Duodenal mucosa (tissue), 2 donors: ENCODE results near the gene SERPINA3.
"Not testable (repeated sequence)": the region's sequence is repeated elsewhere in the genome, so short reads cannot be mapped to it uniquely, and the experiment has no call there.

Experiments
- H3K27ac ChIP-seq: one replicate; pipeline ENCODE4 v1.7.0; 2013; ENCODE audit warnings: low read depth, low read length
- H3K27me3 ChIP-seq, 2 donors: one replicate each; pipeline ENCODE4 v1.7.0; 2013; ENCODE audit warnings: low read length in 2 of 2, control low read depth in 1 of 2; ENCODE audit not compliant: insufficient read depth in 2 of 2, control insufficient read depth in 1 of 2
- H3K36me3 ChIP-seq, 2 donors: one replicate each; pipeline ENCODE4 v1.7.0; 2013; ENCODE audit warnings: low read length in 2 of 2, control low read depth in 1 of 2; ENCODE audit not compliant: insufficient read depth in 2 of 2, control insufficient read depth in 1 of 2
- H3K4me1 ChIP-seq, 2 donors: one replicate each; pipeline ENCODE4 v1.7.0; 2013; ENCODE audit warnings: low read length in 2 of 2, control low read depth in 1 of 2; ENCODE audit not compliant: insufficient read depth in 2 of 2, control insufficient read depth in 1 of 2
- H3K4me3 ChIP-seq, 2 donors: one replicate each; pipeline ENCODE4 v1.7.0; 2013; ENCODE audit warnings: low read length in 2 of 2, low read depth in 1 of 2
- H3K9ac ChIP-seq, 2 donors: one replicate each; pipeline ENCODE4 v1.7.0; 2013; ENCODE audit warnings: low read length in 2 of 2, low read depth in 1 of 2
- H3K9me3 ChIP-seq, 2 donors: one replicate each; pipeline ENCODE4 v1.7.0; 2013; ENCODE audit warnings: low read length in 2 of 2, control low read depth in 1 of 2; ENCODE audit not compliant: control insufficient read depth in 1 of 2

Gene SERPINA3

GRCh38 chr14:94573475-94574277 lies 38.5 kb upstream of the SERPINA3 start:
- Histone ChIP-seq H3K9me3 (no peaks in the 10 kb centered on the region), H3K4me1 (peaks cover 0 to 5% of the 10 kb centered on the region in 2 donors), H3K27ac (no peak overlapping the region), H3K36me3 (no peaks in the 10 kb centered on the region), H3K4me3 (no peak overlapping the region), H3K27me3 (no peaks in the 10 kb centered on the region), H3K9ac (no peak overlapping the region)

- Histone ChIP-seq H3K9ac (no peak overlapping the region), H3K36me3 (no peaks in the 10 kb centered on the region), H3K27ac (no peak overlapping the region), H3K4me1 (peaks cover 0 to 5% of the 10 kb centered on the region in 2 donors), H3K27me3 (no peaks in the 10 kb centered on the region), H3K4me3 (no peak overlapping the region), H3K9me3 (no peaks in the 10 kb centered on the region)
Measured at GRCh38 chr14:94574336-94574735, 37.9 kb upstream of the SERPINA3 start.

- H3K27ac ChIP-seq: no peak overlapping the region
- no peaks in the 10 kb centered on the region for H3K27me3 ChIP-seq
Measured at GRCh38 chr14:94575730-94576585, 36.2 kb upstream of the SERPINA3 start.

GRCh38 chr14:94577472-94577871 lies 34.7 kb upstream of the SERPINA3 start:
- H3K27me3 ChIP-seq, H3K4me3 ChIP-seq, H3K9ac ChIP-seq, H3K27ac ChIP-seq, H3K9me3 ChIP-seq, H3K4me1 ChIP-seq, H3K36me3 ChIP-seq: not testable (repeated sequence)

More at GRCh38 chr14:94575730-94576585, 36.2 kb upstream of the SERPINA3 start:
- Histone ChIP-seq H3K9ac (no peak overlapping the region), H3K4me3 (no peak overlapping the region), H3K9me3 (no peaks in the 10 kb centered on the region), H3K36me3 (no peaks in the 10 kb centered on the region), H3K4me1 (peaks cover 0 to 5% of the 10 kb centered on the region in 2 donors)

- no peak overlapping the region for H3K4me3 ChIP-seq
- H3K27me3 ChIP-seq: no peaks in the 10 kb centered on the region
- no peaks in the 10 kb centered on the region for H3K9me3 ChIP-seq
- no peak overlapping the region for H3K27ac ChIP-seq
- H3K4me1 ChIP-seq: no peaks in the 10 kb centered on the region
- H3K9ac ChIP-seq: no peak overlapping the region
- H3K36me3 ChIP-seq: no peaks in the 10 kb centered on the region
Measured at GRCh38 chr14:94578712-94579111, 33.5 kb upstream of the SERPINA3 start.

- no peaks in the 10 kb centered on the region for H3K36me3 ChIP-seq
- H3K27me3 ChIP-seq: no peaks in the 10 kb centered on the region
- H3K4me1 ChIP-seq: no peaks in the 10 kb centered on the region
- no peak within 1 kb of the TSS for H3K9ac ChIP-seq
- no peak within 1 kb of the TSS for H3K27ac ChIP-seq
- no peak within 1 kb of the TSS for H3K4me3 ChIP-seq
- no peaks in the 10 kb centered on the region for H3K9me3 ChIP-seq
Measured at GRCh38 chr14:94581127-94581999, 30.8 kb upstream of the SERPINA3 start, which contains the start of gene SERPINA5. Gene SERPINA5, plus strand, starts transcription at chr14:94581426. Its CDS starts 5,937 bp downstream, at chr14:94587363.

- Histone ChIP-seq H3K9me3 (no peaks in the 10 kb centered on the region), H3K4me3 (no peak overlapping the region), H3K36me3 (no peaks in the 10 kb centered on the region), H3K4me1 (no peaks in the 10 kb centered on the region), H3K9ac (no peak overlapping the region), H3K27ac (no peak overlapping the region), H3K27me3 (no peaks in the 10 kb centered on the region)
Measured at GRCh38 chr14:94582199-94582750, 29.9 kb upstream of the SERPINA3 start.

GRCh38 chr14:94582851-94583250 lies 29.3 kb upstream of the SERPINA3 start:
- Histone ChIP-seq H3K4me3 (no peak overlapping the region), H3K9me3 (no peaks in the 10 kb centered on the region), H3K9ac (no peak overlapping the region), H3K27ac (no peak overlapping the region), H3K27me3 (no peaks in the 10 kb centered on the region), H3K4me1 (no peaks in the 10 kb centered on the region), H3K36me3 (no peaks in the 10 kb centered on the region)

- H3K4me3 ChIP-seq: no peak overlapping the region
- H3K27me3 ChIP-seq: no peaks in the 10 kb centered on the region
Measured at GRCh38 chr14:94583557-94583956, 28.6 kb upstream of the SERPINA3 start.

More at GRCh38 chr14:94583557-94583956, 28.6 kb upstream of the SERPINA3 start:
- no peaks in the 10 kb centered on the region for H3K4me1 ChIP-seq
- H3K36me3 ChIP-seq: no peaks in the 10 kb centered on the region
- no peak overlapping the region for H3K27ac ChIP-seq
- H3K9ac ChIP-seq: no peak overlapping the region
- H3K9me3 ChIP-seq: no peaks in the 10 kb centered on the region
